IPS-15b (cell line): ENCODE measurements around the gene TRIM10.

Source experiments
- H3K27me3 ChIP-seq: one replicate; pipeline ENCODE4 v1.6.1; 2013; ENCODE audit warnings: low read length; ENCODE audit not compliant: control insufficient read depth, insufficient read depth
- H3K36me3 ChIP-seq: one replicate; pipeline ENCODE4 v1.6.1; 2013; ENCODE audit warnings: low read length; ENCODE audit not compliant: control insufficient read depth, insufficient read depth
- H3K4me1 ChIP-seq: one replicate; pipeline ENCODE4 v1.6.1; 2013; ENCODE audit warnings: mild to moderate bottlenecking, low read length; ENCODE audit not compliant: control insufficient read depth, insufficient read depth
- H3K4me3 ChIP-seq: one replicate; pipeline ENCODE4 v1.5.1; 2013; ENCODE audit warnings: low read depth, low read length
- H3K9ac ChIP-seq: one replicate; pipeline ENCODE4 v1.6.1; 2013; ENCODE audit warnings: low read depth, mild to moderate bottlenecking, low read length
- H3K9me3 ChIP-seq: one replicate; pipeline ENCODE4 v1.6.1; 2013; ENCODE audit warnings: mild to moderate bottlenecking, low read length; ENCODE audit not compliant: control insufficient read depth, insufficient read depth

TRIM10 gene, protein sequence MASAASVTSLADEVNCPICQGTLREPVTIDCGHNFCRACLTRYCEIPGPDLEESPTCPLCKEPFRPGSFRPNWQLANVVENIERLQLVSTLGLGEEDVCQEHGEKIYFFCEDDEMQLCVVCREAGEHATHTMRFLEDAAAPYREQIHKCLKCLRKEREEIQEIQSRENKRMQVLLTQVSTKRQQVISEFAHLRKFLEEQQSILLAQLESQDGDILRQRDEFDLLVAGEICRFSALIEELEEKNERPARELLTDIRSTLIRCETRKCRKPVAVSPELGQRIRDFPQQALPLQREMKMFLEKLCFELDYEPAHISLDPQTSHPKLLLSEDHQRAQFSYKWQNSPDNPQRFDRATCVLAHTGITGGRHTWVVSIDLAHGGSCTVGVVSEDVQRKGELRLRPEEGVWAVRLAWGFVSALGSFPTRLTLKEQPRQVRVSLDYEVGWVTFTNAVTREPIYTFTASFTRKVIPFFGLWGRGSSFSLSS

GRCh38 chr6:30160785-30161531 lies at the start of gene TRIM10:
Gene TRIM10 (minus strand): TSS chr6:30161211. CDS start chr6:30160858, 353 bp downstream.
- H3K4me1 ChIP-seq, result no peaks in the 10 kb centered on the region
- H3K36me3 ChIP-seq, result no peaks in the 10 kb centered on the region
- H3K9ac ChIP-seq, result no peak within 1 kb of the TSS
- no peaks in the 10 kb centered on the region for H3K9me3 ChIP-seq
- no peak within 1 kb of the TSS for H3K4me3 ChIP-seq
- peaks cover 16% of the 10 kb centered on the region for H3K27me3 ChIP-seq

- Histone ChIP-seq H3K36me3 (no peaks in the 10 kb centered on the region), H3K9ac (no peak overlapping the region), H3K4me3 (no peak overlapping the region), H3K9me3 (no peaks in the 10 kb centered on the region), H3K27me3 (no peaks in the 10 kb centered on the region), H3K4me1 (peaks cover 32% of the 10 kb centered on the region)
Measured at GRCh38 chr6:30207619-30208295, 46.7 kb upstream of the TRIM10 start.

DNA sequence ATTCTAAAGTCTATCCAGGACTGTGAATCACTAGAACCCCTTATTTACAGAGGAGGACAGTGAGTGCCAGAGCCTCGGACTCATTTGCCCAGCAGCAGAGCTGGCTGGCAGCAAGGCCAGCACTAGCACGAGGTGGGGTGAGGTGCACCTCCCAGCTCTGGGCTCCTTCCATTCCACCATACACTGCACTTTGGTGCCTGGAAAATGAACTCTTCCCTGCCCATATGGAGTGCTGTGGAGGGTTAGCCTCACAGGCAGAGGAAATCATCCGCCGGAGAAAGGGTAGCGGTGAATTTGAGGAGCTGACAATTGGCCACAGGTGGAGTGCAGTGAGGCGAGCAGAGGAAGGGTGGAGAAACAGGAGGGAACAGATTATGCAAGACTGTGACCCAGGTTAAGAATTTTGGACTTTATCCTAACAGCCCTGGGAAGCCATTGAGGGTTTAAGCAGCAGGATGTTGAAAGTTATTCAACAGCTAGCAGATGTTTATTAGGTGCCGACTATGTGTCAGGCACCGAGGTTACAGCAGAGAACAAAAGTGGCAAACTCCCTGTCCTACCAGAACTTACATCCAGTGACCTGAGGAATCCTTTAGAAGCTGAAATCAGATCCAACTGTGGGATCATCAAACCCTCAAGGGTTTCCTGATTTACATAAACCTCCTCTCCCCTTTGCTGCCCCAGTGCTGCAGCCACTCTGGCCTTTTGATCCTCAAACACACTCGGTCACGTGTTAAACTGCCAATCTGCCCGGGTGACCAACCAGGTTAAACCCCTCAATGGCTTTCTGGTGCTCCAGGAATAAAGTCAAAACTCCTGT lies 46.0 kb upstream of the TRIM10 start:
- H3K9me3 ChIP-seq, result no peaks in the 10 kb centered on the region
- H3K4me1 ChIP-seq, result peaks cover 32% of the 10 kb centered on the region
- H3K36me3 ChIP-seq, result no peaks in the 10 kb centered on the region
- H3K27me3 ChIP-seq, result no peaks in the 10 kb centered on the region
- no peak overlapping the region for H3K4me3 ChIP-seq
- H3K9ac ChIP-seq, result no peak overlapping the region

GRCh38 chr6:30206152-30206551 lies 45.1 kb upstream of the TRIM10 start:
- Histone ChIP-seq H3K9me3 (no peaks in the 10 kb centered on the region), H3K36me3 (no peaks in the 10 kb centered on the region), H3K27me3 (no peaks in the 10 kb centered on the region), H3K4me1 (peaks cover 30% of the 10 kb centered on the region), H3K4me3 (no peak overlapping the region), H3K9ac (no peak overlapping the region)

GRCh38 chr6:30204116-30204515 lies 43.1 kb upstream of the TRIM10 start:
- Histone ChIP-seq H3K9ac (no peak overlapping the region), H3K9me3 (no peaks in the 10 kb centered on the region), H3K4me1 (peaks cover 34% of the 10 kb centered on the region), H3K36me3 (peaks cover 8% of the 10 kb centered on the region), H3K27me3 (no peaks in the 10 kb centered on the region), H3K4me3 (no peak overlapping the region)

- H3K4me3 ChIP-seq, result no peak overlapping the region
- H3K4me1 ChIP-seq, result peaks cover 26% of the 10 kb centered on the region
- no peaks in the 10 kb centered on the region for H3K9me3 ChIP-seq
- H3K36me3 ChIP-seq, result peaks cover 22% of the 10 kb centered on the region
- no peak overlapping the region for H3K9ac ChIP-seq
- H3K27me3 ChIP-seq, result no peaks in the 10 kb centered on the region
Measured at GRCh38 chr6:30202366-30202765, 41.4 kb upstream of the TRIM10 start.

- H3K4me3 ChIP-seq, result no peak overlapping the region
- peaks cover 34% of the 10 kb centered on the region for H3K36me3 ChIP-seq
- no peaks in the 10 kb centered on the region for H3K27me3 ChIP-seq
- no peaks in the 10 kb centered on the region for H3K9me3 ChIP-seq
- H3K4me1 ChIP-seq, result peaks cover 19% of the 10 kb centered on the region
- no peak overlapping the region for H3K9ac ChIP-seq
Measured at GRCh38 chr6:30200551-30201281, 39.7 kb upstream of the TRIM10 start.

DNA sequence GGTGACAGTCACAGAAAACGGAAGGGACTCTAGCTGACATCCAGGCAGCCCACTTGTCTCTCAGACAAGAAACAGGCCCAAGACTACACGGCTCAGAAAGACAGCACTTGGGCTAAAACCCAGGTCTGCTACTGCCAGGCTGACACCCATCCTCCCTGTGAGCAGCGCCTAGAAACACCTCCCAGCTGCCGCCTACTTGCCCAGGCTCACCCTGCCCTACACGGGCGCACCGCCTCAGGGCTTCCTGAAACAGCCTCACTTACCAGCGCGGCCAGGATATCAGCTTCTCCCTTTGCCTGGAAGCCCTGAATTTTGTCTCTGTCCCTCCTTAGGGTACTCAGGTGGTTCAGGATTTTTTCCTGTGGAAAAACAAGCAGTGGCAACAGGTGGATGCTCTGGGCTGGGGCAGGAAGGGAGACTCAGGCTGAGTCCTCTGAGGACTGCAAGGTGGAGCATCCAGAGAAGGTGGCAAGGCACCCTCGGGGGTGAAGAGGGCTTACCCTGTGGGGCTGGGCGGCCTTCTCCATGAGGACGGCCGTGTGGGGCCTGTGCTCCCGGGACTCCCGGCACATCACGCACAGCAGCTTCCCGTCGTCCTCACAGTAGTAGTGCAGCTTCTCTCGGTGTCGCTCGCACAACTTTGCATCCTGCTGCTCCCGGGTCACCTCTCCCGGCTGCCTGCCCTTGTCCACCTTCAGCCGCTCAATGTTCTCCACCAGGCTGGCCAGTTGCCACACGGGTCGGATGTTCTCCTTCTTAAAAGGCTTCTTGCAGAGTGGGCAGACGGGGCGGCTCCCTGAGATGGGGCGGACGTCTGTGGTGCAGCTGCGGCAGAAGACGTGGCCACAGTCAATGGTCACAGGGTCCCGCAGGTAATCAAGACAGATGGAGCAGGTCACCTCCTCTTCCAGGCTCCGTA lies 37.4 kb upstream of the TRIM10 start:
- peaks cover 40% of the 10 kb centered on the region for H3K36me3 ChIP-seq

GRCh38 chr6:30196376-30196775 lies 35.4 kb upstream of the TRIM10 start:
- Histone ChIP-seq H3K36me3 (peaks cover 40% of the 10 kb centered on the region), H3K4me3 (no peak overlapping the region), H3K27me3 (no peaks in the 10 kb centered on the region), H3K9ac (no peak overlapping the region), H3K4me1 (peaks cover 5% of the 10 kb centered on the region), H3K9me3 (no peaks in the 10 kb centered on the region)

More for the DNA sequence above, 37.4 kb upstream of the TRIM10 start:
- Histone ChIP-seq H3K27me3 (no peaks in the 10 kb centered on the region), H3K9me3 (no peaks in the 10 kb centered on the region), H3K4me3 (no peak overlapping the region), H3K4me1 (peaks cover 12% of the 10 kb centered on the region), H3K9ac (no peak overlapping the region)

GRCh38 chr6:30195951-30196350 lies 34.9 kb upstream of the TRIM10 start:
- H3K4me1 ChIP-seq, result peaks cover 2% of the 10 kb centered on the region
- H3K36me3 ChIP-seq, result peaks cover 40% of the 10 kb centered on the region
- no peak overlapping the region for H3K9ac ChIP-seq
- H3K4me3 ChIP-seq, result no peak overlapping the region
- no peaks in the 10 kb centered on the region for H3K9me3 ChIP-seq
- no peaks in the 10 kb centered on the region for H3K27me3 ChIP-seq
